ENCODE results near the gene LEPROT. TPM values are rescaled to one million over a fixed set of nuclear protein-coding genes. Genes with fewer than 3 reads are reported as not detected.

The LEPROT gene
- total and polyA plus RNA-seq, 5 donors: 33.0 to 59.1 (median 55.0) TPM

- intact Hi-C loops (cut with DNase I): no loop called here
- 95% methylated on average over 7 of the region's 7 CpGs for WGBS
These were observed 28.0 kb upstream of the LEPROT start for GRCh38 chr1:65392497-65392896.

GRCh38 chr1:65393347-65393746 is 27.1 kb upstream of the LEPROT start:
- no peak for ATAC-seq
- no peak for DNase-seq
- Histone ChIP-seq H3K4me1 (ENCODE audit: control insufficient read depth, insufficient read depth, low read length) (no peaks in the 10 kb centered on the region), H3K27me3 (ENCODE audit: control insufficient read depth, insufficient read depth) (no peaks in the 10 kb centered on the region), H3K27ac (ENCODE audit: low read length) (no peak overlapping the region), H3K9me3 (ENCODE audit: control insufficient read depth, low read length) (no peaks in the 10 kb centered on the region), H3K4me3 (ENCODE audit: low read length) (no peak overlapping the region)
- intact Hi-C loops (cut with DNase I): no loop called here
- 77% methylated on average over 2 of the region's 2 CpGs for WGBS

More at GRCh38 chr1:65392497-65392896, 28.0 kb upstream of the LEPROT start:
- H3K4me1 ChIP-seq (ENCODE audit: control insufficient read depth, insufficient read depth, low read length): no peaks in the 10 kb centered on the region
- no peaks in the 10 kb centered on the region for H3K27me3 ChIP-seq (ENCODE audit: control insufficient read depth, insufficient read depth)
- DNase-seq: peak in 1 of 3 donors; percentile 34
- no peak for ATAC-seq
- no peak overlapping the region for H3K4me3 ChIP-seq (ENCODE audit: low read length)
- H3K9me3 ChIP-seq (ENCODE audit: control insufficient read depth, low read length): no peaks in the 10 kb centered on the region
- no peak overlapping the region for H3K27ac ChIP-seq (ENCODE audit: low read length)

GRCh38 chr1:65393928-65394327 is 26.5 kb upstream of the LEPROT start:
- no peaks in the 10 kb centered on the region for H3K9me3 ChIP-seq (ENCODE audit: control insufficient read depth, low read length)
- WGBS: 64% methylated on average over 1 of the region's 1 CpG

GRCh38 chr1:65395887-65396612 is 24.4 kb upstream of the LEPROT start:
- DNase-seq (no peak), ATAC-seq (no peak)
- Histone ChIP-seq H3K4me1 (ENCODE audit: control insufficient read depth, insufficient read depth, low read length) (no peaks in the 10 kb centered on the region), H3K9me3 (ENCODE audit: control insufficient read depth, low read length) (no peaks in the 10 kb centered on the region), H3K27ac (ENCODE audit: low read length) (no peak overlapping the region), H3K27me3 (ENCODE audit: control insufficient read depth, insufficient read depth) (no peaks in the 10 kb centered on the region), H3K4me3 (ENCODE audit: low read length) (no peak overlapping the region)
- WGBS: 83% methylated on average over 3 of the region's 3 CpGs
- intact Hi-C loops (cut with DNase I): no loop called here

More at GRCh38 chr1:65393928-65394327, 26.5 kb upstream of the LEPROT start:
- H3K27me3 ChIP-seq (ENCODE audit: control insufficient read depth, insufficient read depth): no peaks in the 10 kb centered on the region
- ATAC-seq (no peak), DNase-seq (no peak)
- H3K4me3 ChIP-seq (ENCODE audit: low read length): no peak overlapping the region
- intact Hi-C loops (cut with DNase I): no loop called here
- H3K27ac ChIP-seq (ENCODE audit: low read length): no peak overlapping the region
- no peaks in the 10 kb centered on the region for H3K4me1 ChIP-seq (ENCODE audit: control insufficient read depth, insufficient read depth, low read length)

- Histone ChIP-seq H3K9me3 (ENCODE audit: control insufficient read depth, low read length) (no peaks in the 10 kb centered on the region), H3K4me1 (ENCODE audit: control insufficient read depth, insufficient read depth, low read length) (no peaks in the 10 kb centered on the region), H3K27me3 (ENCODE audit: control insufficient read depth, insufficient read depth) (no peaks in the 10 kb centered on the region), H3K4me3 (ENCODE audit: low read length) (no peak overlapping the region), H3K27ac (ENCODE audit: low read length) (no peak overlapping the region)
- ATAC-seq (no peak), DNase-seq (no peak)
- WGBS: 98% methylated on average over 1 of the region's 1 CpG
- intact Hi-C loops (cut with DNase I): no loop called here
These were observed 22.4 kb upstream of the LEPROT start for GRCh38 chr1:65398083-65398482.

- H3K9me3 ChIP-seq (ENCODE audit: control insufficient read depth, low read length): no peaks in the 10 kb centered on the region
- no peak overlapping the region for H3K4me3 ChIP-seq (ENCODE audit: low read length)
- 82% methylated on average over 1 of the region's 1 CpG for WGBS
- H3K27me3 ChIP-seq (ENCODE audit: control insufficient read depth, insufficient read depth): no peaks in the 10 kb centered on the region
- DNase-seq (no peak), ATAC-seq (no peak)
- no peak overlapping the region for H3K27ac ChIP-seq (ENCODE audit: low read length)
- no peaks in the 10 kb centered on the region for H3K4me1 ChIP-seq (ENCODE audit: control insufficient read depth, insufficient read depth, low read length)
- intact Hi-C loops (cut with DNase I): no loop called here
These were observed 21.5 kb upstream of the LEPROT start for GRCh38 chr1:65399003-65399402.

- intact Hi-C loops (cut with DNase I): no loop called here
- no peak overlapping the region for H3K27ac ChIP-seq (ENCODE audit: low read length)
- DNase-seq (no peak), ATAC-seq (no peak)
- no peak overlapping the region for H3K4me3 ChIP-seq (ENCODE audit: low read length)
- WGBS: 78% methylated on average over 3 of the region's 3 CpGs
- H3K4me1 ChIP-seq (ENCODE audit: control insufficient read depth, insufficient read depth, low read length): no peaks in the 10 kb centered on the region
- H3K9me3 ChIP-seq (ENCODE audit: control insufficient read depth, low read length): no peaks in the 10 kb centered on the region
- H3K27me3 ChIP-seq (ENCODE audit: control insufficient read depth, insufficient read depth): no peaks in the 10 kb centered on the region
These were observed 18.9 kb upstream of the LEPROT start for GRCh38 chr1:65401612-65402011.

- DNase-seq (no peak), ATAC-seq (no peak)
- no peaks in the 10 kb centered on the region for H3K9me3 ChIP-seq (ENCODE audit: control insufficient read depth, low read length)
- no peaks in the 10 kb centered on the region for H3K27me3 ChIP-seq (ENCODE audit: control insufficient read depth, insufficient read depth)
- H3K27ac ChIP-seq (ENCODE audit: low read length): no peak overlapping the region
- intact Hi-C loops (cut with DNase I): no loop called here
- no peaks in the 10 kb centered on the region for H3K4me1 ChIP-seq (ENCODE audit: control insufficient read depth, insufficient read depth, low read length)
- no peak overlapping the region for H3K4me3 ChIP-seq (ENCODE audit: low read length)
These were observed 15.5 kb upstream of the LEPROT start for GRCh38 chr1:65404941-65405340.

GRCh38 chr1:65407877-65408276 is 12.6 kb upstream of the LEPROT start:
- WGBS: 85% methylated on average over 2 of the region's 2 CpGs
- intact Hi-C loops (cut with DNase I): no loop called here
- no peak for DNase-seq
- no peak overlapping the region for H3K27ac ChIP-seq (ENCODE audit: low read length)
- H3K27me3 ChIP-seq (ENCODE audit: control insufficient read depth, insufficient read depth): no peaks in the 10 kb centered on the region
- H3K4me3 ChIP-seq (ENCODE audit: low read length): no peak overlapping the region
- no peaks in the 10 kb centered on the region for H3K4me1 ChIP-seq (ENCODE audit: control insufficient read depth, insufficient read depth, low read length)
- no peak for ATAC-seq
- H3K9me3 ChIP-seq (ENCODE audit: control insufficient read depth, low read length): no peaks in the 10 kb centered on the region

GRCh38 chr1:65409314-65409713 is 11.2 kb upstream of the LEPROT start:
- WGBS: 48% methylated on average over 1 of the region's 1 CpG
- intact Hi-C loops (cut with DNase I): no loop called here
- no peaks in the 10 kb centered on the region for H3K9me3 ChIP-seq (ENCODE audit: control insufficient read depth, low read length)
- H3K27ac ChIP-seq (ENCODE audit: low read length): no peak overlapping the region
- H3K4me1 ChIP-seq (ENCODE audit: control insufficient read depth, insufficient read depth, low read length): no peaks in the 10 kb centered on the region
- no peak overlapping the region for H3K4me3 ChIP-seq (ENCODE audit: low read length)
- ATAC-seq: no peak
- no peak for DNase-seq
- H3K27me3 ChIP-seq (ENCODE audit: control insufficient read depth, insufficient read depth): no peaks in the 10 kb centered on the region

GRCh38 chr1:65409816-65410326 is 10.6 kb upstream of the LEPROT start:
- no peak for ATAC-seq
- H3K27ac ChIP-seq (ENCODE audit: low read length): no peak overlapping the region
- DNase-seq: no peak
- H3K4me1 ChIP-seq (ENCODE audit: control insufficient read depth, insufficient read depth, low read length): no peaks in the 10 kb centered on the region
- no peaks in the 10 kb centered on the region for H3K27me3 ChIP-seq (ENCODE audit: control insufficient read depth, insufficient read depth)
- no peaks in the 10 kb centered on the region for H3K9me3 ChIP-seq (ENCODE audit: control insufficient read depth, low read length)
- no peak overlapping the region for H3K4me3 ChIP-seq (ENCODE audit: low read length)
- WGBS: 96% methylated on average over 4 of the region's 4 CpGs
- intact Hi-C loops (cut with DNase I): no loop called here

Data from right cardiac atrium (tissue), 5 donors.